ENCODE data around the gene SRXN1.

Gene SRXN1

DNA sequence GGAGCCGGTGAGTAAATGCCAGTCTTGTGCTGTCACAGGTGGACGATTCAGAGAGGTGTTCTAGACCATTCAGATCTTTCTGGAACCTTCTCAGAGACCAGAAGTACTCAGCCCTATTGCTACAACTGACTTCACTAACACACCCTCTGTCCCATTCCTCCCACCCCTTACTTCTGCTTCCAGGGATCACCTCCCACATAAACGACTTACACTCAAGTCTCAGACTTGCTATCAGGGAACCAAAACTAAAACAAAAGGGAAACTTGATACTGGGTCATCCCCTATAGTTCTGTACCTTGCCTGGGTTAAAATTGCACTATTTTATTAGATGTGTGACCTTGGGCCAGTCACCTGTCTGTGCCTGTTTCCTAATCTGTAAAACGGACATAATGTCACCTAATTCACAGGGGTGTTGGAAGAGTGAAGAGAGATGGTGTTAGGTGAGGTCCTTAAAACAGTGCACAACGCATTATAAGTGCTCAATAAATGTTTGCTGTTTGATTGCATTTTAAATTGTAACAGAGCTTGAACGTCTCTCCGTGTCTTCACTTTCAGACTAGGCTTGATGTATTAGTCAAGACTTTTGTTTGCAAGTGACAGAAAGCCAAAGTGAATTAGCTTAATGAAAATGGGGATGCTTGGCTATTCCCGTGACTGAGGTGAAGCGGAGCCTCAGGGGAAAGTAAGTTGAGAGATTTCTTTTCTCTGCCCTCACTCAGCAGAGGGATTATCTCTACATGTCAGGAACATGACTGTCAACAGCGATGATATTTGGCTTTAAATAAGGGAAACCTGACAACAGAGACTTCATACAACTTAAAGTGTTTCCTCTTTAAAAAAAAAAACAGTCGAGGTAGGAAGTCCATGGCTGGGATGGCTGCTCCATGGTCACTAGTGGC, 3.0 kb upstream of the SRXN1 start:
- DNase-seq: no peak

DNA sequence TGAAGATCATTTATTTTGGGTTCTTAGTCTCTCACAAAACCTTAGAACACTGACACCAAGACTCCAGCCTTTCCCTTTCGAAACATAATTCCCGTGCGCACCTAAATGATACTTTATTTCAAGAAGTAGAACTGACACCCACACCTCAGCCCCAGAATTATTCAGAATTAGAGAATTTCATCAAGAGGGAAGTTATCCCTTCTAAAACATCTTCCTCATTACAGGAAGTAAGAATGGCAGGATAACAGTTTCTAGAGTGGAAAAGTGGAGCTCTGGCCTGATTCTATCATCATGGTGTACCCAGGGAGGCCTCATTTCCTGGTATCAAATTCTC, 1.4 kb upstream of the SRXN1 start:
- no peak for DNase-seq

DNA sequence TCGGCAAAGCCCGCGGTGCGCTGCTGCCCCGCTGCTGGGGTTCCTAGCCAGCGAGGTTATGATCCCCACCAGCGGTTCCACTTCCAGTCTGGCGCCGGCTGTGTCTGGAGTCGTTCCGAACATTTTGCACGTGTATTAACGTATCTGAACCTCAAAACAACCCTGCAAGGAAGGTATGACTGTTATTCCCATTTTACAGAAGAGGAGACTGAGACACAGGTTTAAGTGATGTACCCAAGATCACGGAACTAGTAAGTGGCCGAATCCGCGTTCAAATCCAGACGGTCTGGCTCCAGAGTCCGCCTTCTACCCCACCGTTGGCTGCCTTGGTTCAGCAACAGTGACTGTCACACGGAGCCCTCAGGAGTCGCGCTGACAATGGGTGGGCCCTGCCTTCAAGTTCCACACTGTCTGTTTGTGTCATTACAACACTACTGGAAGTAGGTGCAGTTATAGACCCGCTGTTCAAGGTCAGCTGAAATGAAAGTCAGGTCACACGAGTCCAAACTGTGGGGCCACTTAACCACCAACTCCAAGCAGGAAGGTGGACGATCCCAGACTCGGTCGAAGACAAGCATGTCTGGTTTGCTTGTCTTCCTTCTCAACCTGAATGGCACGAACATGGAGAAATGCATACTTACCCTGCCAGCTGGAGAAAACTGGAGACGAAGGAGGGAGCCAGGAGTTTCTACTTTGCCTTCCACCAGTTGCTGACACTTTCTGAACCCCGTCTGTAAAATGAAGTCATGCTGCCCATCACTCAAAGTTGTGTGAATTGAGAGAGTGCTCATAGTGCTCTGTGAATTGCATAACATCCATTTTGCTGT, 803 bp upstream of the SRXN1 start:
- DNase-seq: no peak

DNA sequence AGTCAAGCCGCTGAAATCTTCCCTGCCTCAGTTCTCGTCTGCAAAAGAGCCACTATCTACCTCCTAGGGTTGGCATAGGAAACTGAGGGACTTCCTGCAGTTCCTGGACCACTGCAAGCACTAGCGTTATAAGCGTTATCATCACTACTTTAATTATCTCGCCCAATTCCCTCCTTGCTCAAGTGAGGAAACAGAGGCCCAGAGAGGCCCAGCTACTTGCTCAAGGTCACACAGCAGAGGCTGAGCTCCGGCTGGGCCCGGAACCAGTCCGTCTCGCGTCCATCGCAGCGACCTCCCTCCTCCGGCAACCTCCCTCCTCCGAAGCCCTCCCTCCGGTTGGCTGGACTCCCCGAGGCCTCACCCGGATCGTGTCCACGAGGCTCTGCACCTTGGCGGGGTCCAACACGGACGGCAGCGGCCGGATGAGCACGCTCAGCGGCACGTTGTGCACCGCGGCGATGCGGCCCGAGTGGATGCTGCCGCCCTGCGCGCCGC, 338 bp downstream of the SRXN1 start:
- peak in 6 of 56 donors; percentile 30 to 51 (median 49) for DNase-seq

DNA sequence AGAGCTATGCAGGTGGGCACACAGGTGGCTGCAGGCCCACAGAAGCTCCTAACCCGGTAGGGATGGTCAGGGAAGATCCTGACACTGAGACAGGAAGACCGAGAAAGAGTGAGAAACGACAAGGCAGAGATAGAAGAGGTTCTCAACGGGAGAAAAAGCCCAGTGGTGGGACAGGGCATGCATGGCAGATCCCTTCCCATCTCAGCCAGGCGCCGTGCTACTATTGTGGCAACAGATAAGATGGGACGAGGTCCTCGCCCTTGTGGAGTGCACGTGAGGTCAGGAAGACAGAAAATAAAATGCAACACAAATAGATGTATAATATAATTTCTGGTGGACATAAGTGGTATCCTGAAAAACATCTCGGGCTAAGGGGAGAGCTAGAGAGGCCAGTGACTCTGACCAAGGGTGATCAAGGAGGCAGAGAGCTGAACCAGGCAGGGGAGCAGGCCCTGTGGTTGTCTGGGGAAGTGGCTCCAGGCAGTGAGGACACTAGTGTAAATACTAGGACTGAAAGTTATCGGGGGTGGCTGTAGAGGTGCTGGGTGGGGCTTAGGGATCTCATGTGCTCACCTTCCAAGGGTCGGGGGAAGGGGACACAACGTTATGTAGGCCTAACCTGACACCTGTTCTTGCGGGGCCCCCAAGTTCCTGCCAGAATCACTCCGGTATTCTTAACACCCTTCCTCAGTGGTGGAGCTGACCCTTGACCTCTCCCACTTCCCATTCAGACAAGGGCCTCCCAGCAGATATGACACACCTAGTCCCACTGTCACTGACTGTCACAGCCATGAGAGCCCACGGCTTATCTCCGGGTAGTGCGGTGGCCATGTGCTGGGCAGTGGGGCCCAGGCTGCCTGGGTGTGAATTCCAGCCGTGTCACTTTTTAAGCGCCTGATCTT, 1.0 kb downstream of the SRXN1 start:
- no peak for DNase-seq

DNA sequence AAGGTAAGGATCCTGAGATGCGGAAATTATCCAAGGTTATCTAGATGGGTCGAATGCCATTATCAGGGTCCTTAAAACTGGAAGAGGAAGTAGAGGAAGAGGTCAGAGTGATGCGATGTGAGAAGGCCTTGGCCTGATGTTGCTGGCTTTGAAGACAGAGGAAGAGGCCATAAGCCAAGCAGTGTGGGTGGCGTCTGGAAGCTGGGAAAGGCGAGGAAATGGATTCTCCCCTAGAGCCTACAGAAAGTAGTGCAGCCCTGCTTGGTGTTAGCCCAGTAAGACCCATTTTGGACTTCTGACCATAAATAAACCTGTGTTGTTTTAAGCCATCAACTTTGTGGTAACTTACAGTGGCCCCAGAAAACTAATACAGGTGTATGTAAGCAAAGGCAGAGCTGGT, 2.0 kb downstream of the SRXN1 start:
- DNase-seq: no peak

DNA sequence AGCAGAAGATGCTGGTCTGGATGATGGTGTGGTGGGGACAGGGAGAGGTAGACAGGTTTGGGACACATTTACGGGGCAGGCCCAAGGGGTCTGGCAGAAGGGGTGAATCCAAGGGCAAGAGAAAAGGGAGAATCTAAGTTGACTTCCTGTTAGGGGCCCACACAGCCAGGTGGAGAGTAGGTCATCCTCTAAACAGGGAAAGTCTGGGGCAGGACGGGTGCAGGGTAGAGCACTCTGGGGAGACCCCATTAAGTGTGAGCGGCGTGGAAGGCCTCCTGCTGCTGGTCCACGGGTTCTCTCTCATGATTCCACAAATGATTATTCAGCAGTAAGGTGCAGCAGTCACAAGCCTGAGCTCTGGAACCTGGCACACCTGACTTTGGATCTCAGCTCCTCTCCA, 2.7 kb downstream of the SRXN1 start:
- DNase-seq: no peak

DNA sequence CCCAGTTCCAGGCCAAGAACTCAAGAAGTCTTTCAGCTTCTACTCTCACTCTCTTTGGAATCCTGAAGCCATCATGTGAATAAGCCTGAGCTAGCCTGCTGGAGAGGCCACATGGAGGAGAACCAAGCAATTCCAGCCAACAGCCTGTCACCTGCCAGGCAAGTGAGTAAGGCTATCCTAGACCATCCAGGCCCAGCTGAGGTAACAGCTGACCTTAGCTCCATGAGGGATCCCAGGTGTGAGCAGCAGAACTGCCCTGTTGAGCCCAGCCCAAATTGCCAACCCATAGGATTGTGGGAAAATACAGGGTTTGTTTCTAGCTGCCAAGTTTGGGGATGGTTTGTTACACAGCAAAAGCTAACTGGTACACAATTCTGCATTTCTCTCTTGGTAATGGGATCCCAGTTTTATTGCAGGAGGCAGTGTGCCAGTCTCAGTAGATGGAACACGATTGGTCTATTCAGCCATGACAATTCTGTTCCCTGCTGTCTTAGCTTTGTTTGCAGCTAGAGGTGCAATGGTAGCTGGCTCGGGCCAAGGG, 5.5 kb downstream of the SRXN1 start:
- no peak for DNase-seq

DNA sequence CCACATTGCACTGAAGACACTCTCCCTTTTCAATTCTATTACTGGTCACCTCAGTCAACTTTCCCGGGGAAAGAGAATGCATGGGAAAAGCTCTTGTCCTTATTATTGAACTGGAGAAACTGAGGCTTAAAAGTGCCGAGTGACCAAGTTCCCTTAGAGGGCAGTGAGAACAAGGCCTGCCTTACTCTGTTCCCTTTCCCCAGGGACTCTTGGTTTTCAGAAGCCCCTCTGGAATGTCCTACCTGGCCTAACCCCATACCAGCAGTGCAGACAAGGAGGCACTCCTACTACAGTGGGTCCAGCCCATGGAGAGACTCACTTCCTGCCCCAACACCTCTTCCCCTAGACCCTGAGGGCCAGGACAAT, 6.1 kb downstream of the SRXN1 start:
- DNase-seq: no peak

DNA sequence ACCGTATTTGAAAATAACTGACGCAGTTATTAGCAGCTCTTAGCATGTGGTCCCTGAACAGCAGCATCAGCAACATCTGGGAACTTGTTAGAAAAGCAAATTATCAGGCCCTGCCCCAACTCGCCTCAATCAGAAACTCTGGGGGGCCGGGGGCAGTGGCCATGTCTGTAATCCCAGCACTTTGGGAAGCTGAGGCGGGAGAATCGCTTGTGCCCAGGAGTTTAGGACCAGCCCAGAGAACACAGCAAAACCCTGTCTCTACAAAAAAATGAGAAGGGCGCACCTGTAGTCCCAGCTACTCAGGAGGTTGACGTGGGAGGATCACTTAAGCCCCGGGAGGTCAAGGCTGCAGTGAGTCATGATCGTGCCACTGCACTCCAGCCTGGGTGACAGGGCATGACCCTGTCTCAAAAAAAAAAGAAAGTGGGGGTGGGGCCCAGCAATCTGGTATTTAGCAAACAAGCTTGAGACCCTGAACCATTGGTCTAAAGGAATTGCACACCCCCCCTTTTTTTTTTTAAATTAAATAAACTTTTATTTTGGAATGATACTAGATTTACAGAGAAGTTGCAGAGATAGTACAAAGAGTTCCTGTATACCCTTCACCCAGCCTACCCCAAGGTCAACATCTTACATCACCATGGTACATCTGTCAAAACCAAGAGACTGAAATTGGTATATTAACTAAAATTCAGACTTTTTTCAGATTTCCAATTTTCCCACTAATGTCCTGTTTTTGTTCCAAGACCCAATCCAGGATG, 6.7 kb downstream of the SRXN1 start:
- DNase-seq: no peak

DNA sequence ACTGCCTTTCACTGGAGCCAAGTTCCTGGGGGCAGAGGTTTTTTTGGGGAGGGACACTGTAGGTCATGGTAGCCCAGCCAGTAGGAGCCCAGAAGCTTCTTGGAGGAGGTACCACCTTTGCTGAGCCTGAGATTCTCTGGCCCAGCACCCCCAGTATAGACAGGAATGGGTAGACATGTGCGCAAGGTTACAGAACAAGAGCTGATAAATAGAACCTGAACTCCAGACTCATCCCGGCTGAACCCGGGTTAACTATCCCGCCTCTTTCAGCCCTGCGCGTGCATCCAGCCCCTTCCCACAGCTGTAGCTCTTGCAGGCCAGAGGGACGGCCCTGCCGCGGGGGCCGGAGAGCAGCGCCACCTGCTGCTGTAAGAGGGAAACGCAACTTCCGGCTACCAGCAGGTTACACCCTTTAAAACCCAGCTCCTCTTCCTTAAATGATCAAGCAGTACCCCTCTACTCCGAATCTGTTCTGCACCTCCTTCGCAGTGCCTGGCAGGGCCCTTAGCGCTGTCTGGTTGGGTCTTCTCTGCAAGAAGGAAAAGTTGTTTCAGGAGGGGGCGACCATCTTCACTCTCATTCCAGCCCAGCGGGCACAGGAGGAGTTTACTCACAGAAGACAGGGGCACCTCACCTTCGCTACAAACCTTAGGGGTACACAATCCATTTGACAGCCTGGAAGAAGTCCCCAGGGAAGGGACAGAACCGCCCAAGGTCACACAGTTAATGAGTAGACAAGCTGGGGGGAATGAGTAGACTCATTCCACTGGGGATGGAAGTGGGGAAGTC, 7.5 kb downstream of the SRXN1 start:
- peak in 47 of 56 donors; percentile 6 to 75 (median 48) for DNase-seq

DNA sequence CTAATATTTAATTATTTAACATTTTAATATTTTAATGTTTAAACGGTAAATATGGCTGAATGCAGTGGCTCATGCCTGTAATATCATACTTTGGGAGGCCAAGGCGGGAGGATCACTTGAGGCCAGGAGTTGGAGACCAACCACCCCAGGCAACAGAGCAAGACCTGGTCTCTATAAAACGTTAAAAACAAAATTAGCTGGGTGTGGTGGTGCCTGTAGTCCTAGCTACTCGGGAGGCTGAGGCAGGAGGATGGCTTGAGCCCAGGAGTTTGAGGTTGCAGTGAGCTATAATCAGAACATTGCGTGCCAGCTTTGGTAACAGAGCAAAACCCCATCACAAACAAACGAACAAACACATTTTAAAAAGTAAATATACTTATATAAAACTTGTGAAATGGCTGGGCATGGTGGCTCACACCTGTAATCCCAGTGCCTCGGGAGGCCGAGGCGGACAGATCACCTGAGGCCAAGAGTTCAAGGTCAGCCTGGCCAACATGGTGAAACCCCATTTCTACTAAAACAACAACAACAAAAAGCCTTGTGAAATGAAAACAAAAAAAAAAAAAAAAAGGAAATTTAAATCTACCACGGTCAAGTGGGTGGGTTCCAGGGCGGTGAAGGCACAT, 8.2 kb downstream of the SRXN1 start:
- no peak for DNase-seq

DNA sequence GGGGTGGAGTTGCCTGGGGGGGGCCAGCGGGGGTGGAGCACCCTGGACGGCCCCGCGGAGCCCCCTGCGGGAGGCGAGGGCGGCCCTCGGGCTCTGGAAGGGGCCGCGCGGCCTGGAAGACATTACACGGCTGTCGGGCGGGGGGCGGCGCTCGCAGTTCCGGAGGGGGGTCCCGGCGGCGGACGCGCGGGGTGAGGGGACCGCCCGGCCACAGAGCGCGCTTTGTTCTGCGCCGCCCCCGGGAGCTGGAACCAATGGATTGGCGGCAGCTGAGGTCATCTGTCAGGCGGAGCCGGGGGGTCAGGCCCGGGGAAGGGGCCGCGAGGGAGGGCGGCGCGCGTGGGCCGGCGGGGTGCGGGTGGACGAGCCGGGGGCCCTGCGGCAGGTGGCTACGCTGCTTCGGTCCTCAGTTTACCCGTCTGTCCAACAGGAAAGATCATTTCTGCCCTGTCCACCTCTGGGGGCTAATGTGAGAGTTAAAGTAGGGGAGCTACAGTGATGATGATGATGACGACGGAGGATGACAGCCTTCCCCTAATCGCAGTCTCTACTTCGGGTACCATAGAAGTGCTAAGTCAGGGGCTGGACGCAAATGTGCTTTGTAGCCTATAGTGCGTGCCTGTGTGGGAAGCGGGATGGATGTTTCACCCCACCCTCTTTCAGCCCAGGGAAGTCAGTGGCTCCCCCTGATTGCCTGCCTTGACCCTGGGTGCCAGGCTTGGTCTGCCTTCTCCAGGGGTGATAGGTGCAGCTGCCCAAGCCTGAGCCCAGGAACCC, 10.4 kb downstream of the SRXN1 start:
- peak in 36 of 56 donors; percentile 10 to 81 (median 42) for DNase-seq

DNA sequence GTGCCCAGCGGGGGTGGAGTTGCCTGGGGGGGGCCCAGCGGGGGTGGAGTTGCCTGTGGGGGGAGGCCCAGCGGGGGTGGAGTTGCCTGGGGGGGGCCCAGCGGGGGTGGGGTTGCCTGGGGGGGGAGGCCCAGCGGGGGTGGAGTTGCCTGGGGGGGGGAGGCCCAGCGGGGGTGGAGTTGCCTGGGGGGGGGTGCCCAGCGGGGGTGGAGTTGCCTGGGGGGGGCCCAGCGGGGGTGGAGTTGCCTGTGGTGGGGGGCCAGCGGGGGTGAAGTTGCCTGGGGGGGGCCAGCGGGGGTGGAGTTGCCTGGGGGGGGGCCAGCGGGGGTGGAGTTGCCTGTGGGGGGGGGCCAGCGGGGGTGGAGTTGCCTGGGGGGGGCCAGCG, 11.0 kb downstream of the SRXN1 start:
- peak in 1 of 56 donors; percentile 83 for DNase-seq

DNA sequence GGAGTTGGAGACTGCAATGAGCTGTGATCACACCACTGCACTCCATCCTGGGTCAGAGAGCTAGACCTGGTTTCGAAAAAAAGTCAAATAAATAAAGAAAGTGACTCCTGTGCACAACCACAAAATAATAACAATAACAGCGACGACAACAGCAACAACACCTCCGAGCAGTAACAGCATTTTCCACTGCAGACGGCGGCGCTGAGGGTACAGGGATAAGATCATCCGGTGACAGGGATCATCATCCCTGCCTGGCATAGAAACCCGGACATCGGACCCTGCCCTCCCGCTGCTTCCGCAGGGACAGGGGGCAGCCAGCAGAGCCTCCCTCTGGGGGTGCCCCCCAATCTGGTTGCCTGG, 11.5 kb downstream of the SRXN1 start:
- peak in 1 of 56 donors; percentile 14 for DNase-seq

DNA sequence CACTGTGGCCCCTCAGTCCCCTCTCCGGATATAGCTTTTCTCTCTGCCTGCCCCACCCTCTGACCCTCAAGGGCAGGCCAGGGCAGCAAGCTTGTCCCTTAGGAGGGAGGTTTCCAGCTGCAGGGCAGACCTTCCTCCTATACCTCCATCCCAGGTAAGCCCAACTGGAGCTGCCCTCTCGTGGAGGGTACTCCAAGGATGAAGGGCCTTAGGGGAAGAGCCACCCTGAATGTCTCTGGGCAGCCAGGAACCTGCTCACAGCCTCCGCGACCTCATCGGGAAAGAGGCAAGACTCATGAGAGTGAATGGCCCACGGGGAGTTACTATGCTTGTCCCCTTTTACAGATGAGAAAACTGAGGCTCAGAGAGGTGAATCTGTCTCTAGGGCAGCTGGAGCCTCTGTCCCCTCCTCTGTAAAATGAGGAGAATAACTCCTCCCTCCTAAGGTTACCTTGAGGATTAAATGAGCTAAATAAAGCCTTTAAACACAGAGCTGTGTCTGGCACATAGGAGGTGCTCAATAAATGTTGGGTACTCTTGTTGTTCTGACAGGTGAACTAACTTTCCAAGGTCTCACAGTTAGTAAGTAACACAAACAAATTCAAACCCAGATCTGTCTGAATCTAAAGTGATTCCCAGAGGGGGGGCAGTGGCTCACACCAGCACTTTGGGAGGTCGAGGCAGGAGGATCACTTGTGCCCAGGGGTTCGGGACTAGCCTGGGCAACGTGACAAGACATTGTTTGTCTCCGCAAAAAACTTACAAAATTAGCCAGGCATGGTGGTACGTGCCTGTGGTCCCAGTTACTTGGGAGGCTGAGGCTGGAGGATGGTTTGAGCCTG, 12.1 kb downstream of the SRXN1 start:
- no peak for DNase-seq

DNA sequence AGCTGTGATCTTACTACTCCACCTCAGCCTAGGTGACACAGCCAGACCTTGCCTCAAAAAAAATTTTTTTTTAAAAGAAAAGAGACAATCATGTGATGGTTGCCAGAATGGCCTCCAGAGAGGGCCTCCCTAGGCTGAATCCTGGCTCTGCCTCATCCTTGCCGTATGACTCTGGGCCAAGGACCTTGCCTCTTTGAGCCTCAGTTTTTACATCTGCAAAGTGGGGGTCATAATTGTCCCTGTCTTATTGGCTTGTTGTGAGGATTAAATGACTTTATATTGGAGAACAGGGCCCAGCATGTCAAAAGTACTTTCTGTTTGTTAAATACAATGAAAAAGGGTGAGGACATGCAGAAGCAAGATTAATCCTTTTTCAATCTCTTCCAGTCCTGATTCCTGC, 14.4 kb downstream of the SRXN1 start:
- no peak for DNase-seq
